HUES48 (cell line): ENCODE results near the gene SLC10A7.

Experiments
- H3K27ac ChIP-seq: one replicate; pipeline ENCODE4 v1.7.0; 2013; ENCODE audit warnings: low read depth, low read length, inconsistent platforms
- H3K27me3 ChIP-seq: 2 replicates; pipeline ENCODE4 v1.6.1; 2013; ENCODE audit warnings: mild to moderate bottlenecking, low read length; ENCODE audit not compliant: control insufficient read depth, insufficient read depth
- H3K36me3 ChIP-seq: 2 replicates; pipeline ENCODE4 v1.6.1; 2013; ENCODE audit warnings: low read length; ENCODE audit not compliant: control insufficient read depth, insufficient read depth
- H3K4me1 ChIP-seq: 2 replicates; pipeline ENCODE4 v1.6.1; 2013; ENCODE audit warnings: mild to moderate bottlenecking, low read length; ENCODE audit not compliant: control insufficient read depth, insufficient read depth
- H3K4me3 ChIP-seq: 2 replicates; pipeline ENCODE4 v1.5.1; 2013; ENCODE audit warnings: mild to moderate bottlenecking, low read depth, low read length
- H3K9ac ChIP-seq: 2 replicates; pipeline ENCODE4 v1.6.1; 2013; ENCODE audit warnings: mild to moderate bottlenecking, low read depth, low read length, moderate library complexity
- H3K9me3 ChIP-seq: 2 replicates; pipeline ENCODE4 v1.6.1; 2013; ENCODE audit warnings: low read length; ENCODE audit not compliant: control insufficient read depth, insufficient read depth

The SLC10A7 gene

GRCh38 chr4:146520896-146521540 lies 722 bp downstream of the SLC10A7 start:
- H3K27ac ChIP-seq: peak overlapping the region; percentile 52
- H3K4me1 ChIP-seq: peaks cover 10% of the 10 kb centered on the region
- 0 out of 2 replicates have a peak overlapping the region, but pooled peaks have one; percentile 19 for H3K9ac ChIP-seq
- no peaks in the 10 kb centered on the region for H3K9me3 ChIP-seq
- H3K4me3 ChIP-seq: peak overlapping the region; percentile 90
- peaks cover 47% of the 10 kb centered on the region for H3K27me3 ChIP-seq
- no peaks in the 10 kb centered on the region for H3K36me3 ChIP-seq

GRCh38 chr4:146514651-146515357 lies 6.9 kb downstream of the SLC10A7 start:
- Histone ChIP-seq H3K27ac (no peak overlapping the region), H3K36me3 (no peaks in the 10 kb centered on the region), H3K4me3 (no peak overlapping the region), H3K27me3 (peaks cover 15% of the 10 kb centered on the region), H3K9me3 (no peaks in the 10 kb centered on the region), H3K4me1 (no peaks in the 10 kb centered on the region), H3K9ac (no peak overlapping the region)

- Histone ChIP-seq H3K4me1 (no peaks in the 10 kb centered on the region), H3K27ac (no peak overlapping the region), H3K27me3 (peaks cover 6% of the 10 kb centered on the region), H3K36me3 (no peaks in the 10 kb centered on the region), H3K9me3 (no peaks in the 10 kb centered on the region), H3K9ac (no peak overlapping the region), H3K4me3 (no peak overlapping the region)
Observed at GRCh38 chr4:146513548-146513947, 8.2 kb downstream of the SLC10A7 start.

GRCh38 chr4:146511381-146511780 lies 10.4 kb downstream of the SLC10A7 start:
- H3K36me3 ChIP-seq: no peaks in the 10 kb centered on the region
- H3K27me3 ChIP-seq: no peaks in the 10 kb centered on the region
- H3K27ac ChIP-seq: no peak overlapping the region
- H3K9me3 ChIP-seq: no peaks in the 10 kb centered on the region
- H3K9ac ChIP-seq: no peak overlapping the region
- H3K4me3 ChIP-seq: no peak overlapping the region
- H3K4me1 ChIP-seq: no peaks in the 10 kb centered on the region

GRCh38 chr4:146510942-146511341 lies 10.8 kb downstream of the SLC10A7 start:
- Histone ChIP-seq H3K27me3 (no peaks in the 10 kb centered on the region), H3K36me3 (no peaks in the 10 kb centered on the region), H3K27ac (no peak overlapping the region), H3K4me3 (no peak overlapping the region), H3K9ac (no peak overlapping the region), H3K4me1 (no peaks in the 10 kb centered on the region), H3K9me3 (no peaks in the 10 kb centered on the region)

- Histone ChIP-seq H3K9ac (no peak overlapping the region), H3K9me3 (no peaks in the 10 kb centered on the region), H3K4me3 (no peak overlapping the region), H3K27ac (no peak overlapping the region), H3K27me3 (no peaks in the 10 kb centered on the region), H3K36me3 (no peaks in the 10 kb centered on the region), H3K4me1 (no peaks in the 10 kb centered on the region)
Observed at GRCh38 chr4:146508229-146508939, 13.4 kb downstream of the SLC10A7 start.

- Histone ChIP-seq H3K4me3 (no peak overlapping the region), H3K27me3 (no peaks in the 10 kb centered on the region), H3K9me3 (no peaks in the 10 kb centered on the region), H3K4me1 (no peaks in the 10 kb centered on the region), H3K27ac (no peak overlapping the region), H3K9ac (no peak overlapping the region), H3K36me3 (no peaks in the 10 kb centered on the region)
Observed at GRCh38 chr4:146507632-146508031, 14.1 kb downstream of the SLC10A7 start.

- Histone ChIP-seq H3K9me3 (no peaks in the 10 kb centered on the region), H3K4me1 (no peaks in the 10 kb centered on the region), H3K36me3 (no peaks in the 10 kb centered on the region), H3K9ac (no peak overlapping the region), H3K27ac (no peak overlapping the region), H3K27me3 (no peaks in the 10 kb centered on the region), H3K4me3 (no peak overlapping the region)
Observed at GRCh38 chr4:146506272-146506671, 15.5 kb downstream of the SLC10A7 start.

- no peaks in the 10 kb centered on the region for H3K9me3 ChIP-seq
- H3K4me1 ChIP-seq: no peaks in the 10 kb centered on the region
- H3K9ac ChIP-seq: no peak overlapping the region
- no peak overlapping the region for H3K4me3 ChIP-seq
- no peaks in the 10 kb centered on the region for H3K27me3 ChIP-seq
- H3K36me3 ChIP-seq: no peaks in the 10 kb centered on the region
- no peak overlapping the region for H3K27ac ChIP-seq
Observed at GRCh38 chr4:146500216-146500615, 21.5 kb downstream of the SLC10A7 start.

GRCh38 chr4:146498291-146498690 lies 23.4 kb downstream of the SLC10A7 start:
- H3K36me3 ChIP-seq: no peaks in the 10 kb centered on the region
- H3K27me3 ChIP-seq: no peaks in the 10 kb centered on the region
- no peaks in the 10 kb centered on the region for H3K9me3 ChIP-seq

GRCh38 chr4:146495269-146495668 lies 26.5 kb downstream of the SLC10A7 start:
- Histone ChIP-seq H3K4me3 (no peak overlapping the region), H3K9me3 (no peaks in the 10 kb centered on the region), H3K9ac (no peak overlapping the region), H3K27me3 (no peaks in the 10 kb centered on the region), H3K4me1 (no peaks in the 10 kb centered on the region), H3K27ac (no peak overlapping the region), H3K36me3 (no peaks in the 10 kb centered on the region)

More at GRCh38 chr4:146498291-146498690, 23.4 kb downstream of the SLC10A7 start:
- no peak overlapping the region for H3K27ac ChIP-seq
- H3K4me1 ChIP-seq: no peaks in the 10 kb centered on the region
- no peak overlapping the region for H3K9ac ChIP-seq
- no peak overlapping the region for H3K4me3 ChIP-seq
